Loucy (cell line): ENCODE measurements around the gene RNF215.
A peak's percentile ranks its signal among the peaks of the same experiment; 100 is the strongest.

Experiments
- H2AFZ ChIP-seq: fragments of 200-600 bp; sonication (generic); 2 replicates; pipeline ENCODE4 v1.6.0; 2016; ENCODE audit warnings: antibody characterized with exemption, mild to moderate bottlenecking, low read length, moderate library complexity
- H3F3A ChIP-seq: fragments of 200-600 bp; 2 replicates; pipeline ENCODE4 v1.6.0; 2016; ENCODE audit warnings: antibody characterized with exemption, low read depth, mild to moderate bottlenecking
- H3K27me3 ChIP-seq: fragments of 200-600 bp; sonication (generic); 2 replicates; pipeline ENCODE4 v1.6.1; 2014; ENCODE audit warnings: low read length, mild to moderate bottlenecking; ENCODE audit not compliant: insufficient read depth, poor library complexity, severe bottlenecking
- H3K36me3 ChIP-seq: fragments of 200-600 bp; sonication (generic); 2 replicates; pipeline ENCODE4 v1.6.1; 2016; ENCODE audit warnings: low read length; ENCODE audit not compliant: insufficient read depth
- H3K4me1 ChIP-seq: fragments of 200-600 bp; sonication (generic); 2 replicates; pipeline ENCODE4 v1.5.1; 2014; ENCODE audit warnings: low read length, mild to moderate bottlenecking; ENCODE audit not compliant: insufficient read depth, poor library complexity, severe bottlenecking
- H3K4me2 ChIP-seq: fragments of 200-600 bp; sonication (generic); 2 replicates; pipeline ENCODE4 v1.6.0; 2014; ENCODE audit warnings: antibody characterized with exemption, low read length, low read depth, mild to moderate bottlenecking; ENCODE audit not compliant: poor library complexity, severe bottlenecking
- H3K4me3 ChIP-seq: fragments of 200-600 bp; sonication (generic); 2 replicates; pipeline ENCODE4 v1.5.1; 2014; ENCODE audit warnings: low read length, mild to moderate bottlenecking, mixed read lengths; ENCODE audit not compliant: poor library complexity, severe bottlenecking
- H3K79me2 ChIP-seq: fragments of 200-600 bp; sonication (generic); 2 replicates; pipeline ENCODE4 v1.6.1; 2014; ENCODE audit warnings: low read length; ENCODE audit not compliant: insufficient read depth
- H3K9ac ChIP-seq: fragments of 200-600 bp; sonication (generic); 2 replicates; pipeline ENCODE4 v1.6.0; 2014; ENCODE audit warnings: mild to moderate bottlenecking, low read depth, low read length, moderate library complexity; ENCODE audit not compliant: poor library complexity, severe bottlenecking
- H3K9me2 ChIP-seq: fragments of 200-600 bp; sonication (generic); replicated peaks from 2 replicates; pipeline ENCODE4 v1.6.1; 2016; ENCODE audit warnings: low read depth, low read length, mixed read lengths
- H3K9me3 ChIP-seq: fragments of 200-600 bp; sonication (generic); 2 replicates; pipeline ENCODE4 v1.6.1; 2014; ENCODE audit warnings: mild to moderate bottlenecking, antibody characterized with exemption, low read length, low read depth; ENCODE audit not compliant: insufficient read depth
- H4K20me1 ChIP-seq: fragments of 200-600 bp; sonication (generic); 2 replicates; pipeline ENCODE4 v1.6.0; 2014; ENCODE audit warnings: antibody characterized with exemption, low read length, mild to moderate bottlenecking; ENCODE audit not compliant: insufficient read depth, poor library complexity, severe bottlenecking
- EZH2phosphoT487 ChIP-seq: fragments of 200-600 bp; IDR thresholded peaks from 2 replicates; pipeline ENCODE4 v1.6.1; 2018; ENCODE audit warnings: antibody characterized with exemption, mild to moderate bottlenecking, moderate library complexity, borderline replicate concordance
- TF ChIP-seq, protein P1 (sequence below): fragments of 200-600 bp; sonication (generic); conservative IDR thresholded peaks from 2 replicates; pipeline ENCODE4 v1.5.1; 2014; ENCODE audit warnings: mild to moderate bottlenecking, antibody characterized with exemption, low read length

RNF215 gene

DNA sequence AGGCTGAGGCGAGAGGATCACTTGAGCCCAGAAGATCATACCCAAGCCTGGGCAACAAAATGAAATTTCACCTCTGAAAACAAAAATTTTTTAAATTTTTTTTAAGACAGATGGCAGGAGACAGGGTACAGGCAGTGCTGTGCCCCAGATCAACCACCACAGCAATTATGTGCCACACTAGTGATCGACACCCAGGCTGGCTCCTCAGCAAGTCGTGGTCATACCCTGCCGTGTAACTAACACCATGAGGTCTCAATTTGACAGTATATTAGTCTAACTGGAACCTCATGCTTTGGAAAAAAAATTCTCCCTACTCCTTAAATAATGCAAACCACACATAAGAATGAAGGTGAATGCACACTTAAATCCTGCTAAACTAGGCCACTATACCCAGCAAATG lies 38.8 kb downstream of the RNF215 start:
- no peak for TF ChIP-seq EZH2phosphoT487
- TF ChIP-seq, protein P1, sequence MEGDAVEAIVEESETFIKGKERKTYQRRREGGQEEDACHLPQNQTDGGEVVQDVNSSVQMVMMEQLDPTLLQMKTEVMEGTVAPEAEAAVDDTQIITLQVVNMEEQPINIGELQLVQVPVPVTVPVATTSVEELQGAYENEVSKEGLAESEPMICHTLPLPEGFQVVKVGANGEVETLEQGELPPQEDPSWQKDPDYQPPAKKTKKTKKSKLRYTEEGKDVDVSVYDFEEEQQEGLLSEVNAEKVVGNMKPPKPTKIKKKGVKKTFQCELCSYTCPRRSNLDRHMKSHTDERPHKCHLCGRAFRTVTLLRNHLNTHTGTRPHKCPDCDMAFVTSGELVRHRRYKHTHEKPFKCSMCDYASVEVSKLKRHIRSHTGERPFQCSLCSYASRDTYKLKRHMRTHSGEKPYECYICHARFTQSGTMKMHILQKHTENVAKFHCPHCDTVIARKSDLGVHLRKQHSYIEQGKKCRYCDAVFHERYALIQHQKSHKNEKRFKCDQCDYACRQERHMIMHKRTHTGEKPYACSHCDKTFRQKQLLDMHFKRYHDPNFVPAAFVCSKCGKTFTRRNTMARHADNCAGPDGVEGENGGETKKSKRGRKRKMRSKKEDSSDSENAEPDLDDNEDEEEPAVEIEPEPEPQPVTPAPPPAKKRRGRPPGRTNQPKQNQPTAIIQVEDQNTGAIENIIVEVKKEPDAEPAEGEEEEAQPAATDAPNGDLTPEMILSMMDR, result no peak
- no peaks in the 10 kb centered on the region for H3F3A ChIP-seq
- peaks cover 11% of the 10 kb centered on the region for H3K4me1 ChIP-seq
- H3K4me2 ChIP-seq, result peak overlapping the region; percentile 45
- no peak overlapping the region for H2AFZ ChIP-seq
- peaks cover 37% of the 10 kb centered on the region for H4K20me1 ChIP-seq
- H3K4me3 ChIP-seq, result no peak overlapping the region
- H3K27me3 ChIP-seq, result no peaks in the 10 kb centered on the region
- peaks cover 89% of the 10 kb centered on the region for H3K36me3 ChIP-seq
- H3K79me2 ChIP-seq, result peaks cover 59% of the 10 kb centered on the region
- no peak overlapping the region for H3K9ac ChIP-seq
- H3K9me3 ChIP-seq, result no peaks in the 10 kb centered on the region
- H3K9me2 ChIP-seq, result no peaks in the 10 kb centered on the region

DNA sequence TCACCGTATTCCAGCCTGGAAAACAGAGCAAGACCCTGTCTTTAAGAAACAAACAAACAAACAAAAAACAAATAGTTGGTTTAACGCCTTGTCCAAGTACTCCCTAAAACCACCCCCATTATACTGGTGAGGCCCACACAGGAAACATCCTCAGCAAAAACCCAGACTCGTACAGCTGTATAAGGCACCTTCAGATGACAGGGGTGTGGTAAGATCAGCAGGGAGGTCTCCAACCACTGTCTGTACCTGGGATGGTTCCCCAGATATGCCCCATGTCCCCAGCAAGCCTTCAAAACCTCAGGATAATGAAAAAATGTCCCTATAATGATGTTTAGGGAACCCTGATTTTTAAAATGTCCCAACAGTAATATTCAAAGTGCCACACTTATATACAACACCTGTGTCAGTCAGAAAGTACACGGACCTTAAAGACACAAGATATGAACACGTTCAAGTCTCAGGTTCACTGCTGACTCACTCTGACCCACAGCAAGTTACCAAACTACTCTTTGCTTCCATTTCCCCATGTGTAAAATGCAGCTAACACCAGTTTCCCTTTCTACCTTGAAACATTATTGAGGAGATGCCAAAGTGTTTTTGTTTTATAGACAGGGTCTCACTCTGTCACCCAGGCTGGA lies 39.8 kb downstream of the RNF215 start:
- no peaks in the 10 kb centered on the region for H3K27me3 ChIP-seq
- H3K4me3 ChIP-seq, result no peak overlapping the region
- no peak overlapping the region for H3K4me2 ChIP-seq
- no peaks in the 10 kb centered on the region for H3F3A ChIP-seq
- H3K9me3 ChIP-seq, result no peaks in the 10 kb centered on the region
- H3K36me3 ChIP-seq, result peaks cover 93% of the 10 kb centered on the region
- peaks cover 51% of the 10 kb centered on the region for H3K79me2 ChIP-seq
- no peaks in the 10 kb centered on the region for H3K9me2 ChIP-seq
- no peak overlapping the region for H3K9ac ChIP-seq
- H3K4me1 ChIP-seq, result peaks cover 6% of the 10 kb centered on the region
- H4K20me1 ChIP-seq, result peaks cover 30% of the 10 kb centered on the region
- no peak overlapping the region for H2AFZ ChIP-seq
- TF ChIP-seq, protein P1, result no peak
- no peak for TF ChIP-seq EZH2phosphoT487

DNA sequence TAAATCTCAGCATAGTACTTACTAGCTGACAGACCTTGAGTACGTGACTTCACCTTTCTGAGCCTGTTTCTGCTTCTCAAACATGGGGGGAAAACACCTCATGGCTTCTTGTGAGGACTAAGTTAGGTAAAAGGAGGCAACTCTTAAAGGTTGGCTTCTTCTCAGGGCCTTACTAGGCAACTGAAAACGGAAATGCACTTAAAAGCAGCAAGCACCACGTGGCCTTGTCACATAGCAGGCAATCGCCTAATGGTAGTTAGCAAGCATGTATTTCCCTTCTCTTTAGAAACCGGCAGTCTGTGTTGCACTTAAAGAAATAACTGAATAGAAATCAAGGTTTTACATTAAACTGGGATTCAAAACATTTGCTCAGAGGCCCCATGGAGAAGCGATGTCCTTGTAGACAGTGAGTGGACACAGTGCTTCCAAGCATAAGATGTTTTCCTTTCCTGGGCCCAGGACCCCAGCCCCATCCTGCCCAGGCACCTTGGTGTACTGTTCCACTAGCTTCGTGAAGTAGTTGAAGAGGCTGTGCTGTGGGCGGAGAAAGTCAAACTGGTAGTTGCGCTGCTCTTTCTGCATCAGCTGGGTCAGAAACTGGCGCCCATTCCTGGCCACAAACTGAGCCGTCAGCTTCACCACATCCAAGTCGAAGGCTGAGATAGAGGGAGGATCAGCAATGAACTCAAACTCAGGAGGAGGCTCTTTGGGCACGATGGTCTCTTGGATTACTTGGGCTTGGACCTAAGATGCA lies 42.6 kb downstream of the RNF215 start:
- H3K79me2 ChIP-seq, result peaks cover 25% of the 10 kb centered on the region
- H3F3A ChIP-seq, result no peaks in the 10 kb centered on the region
- H4K20me1 ChIP-seq, result peaks cover 21% of the 10 kb centered on the region
- no peak overlapping the region for H2AFZ ChIP-seq
- H3K9ac ChIP-seq, result no peak overlapping the region
- H3K9me3 ChIP-seq, result no peaks in the 10 kb centered on the region
- no peaks in the 10 kb centered on the region for H3K27me3 ChIP-seq
- H3K4me2 ChIP-seq, result no peak overlapping the region
- no peaks in the 10 kb centered on the region for H3K9me2 ChIP-seq
- no peaks in the 10 kb centered on the region for H3K4me1 ChIP-seq
- TF ChIP-seq, protein P1, result no peak
- no peak for TF ChIP-seq EZH2phosphoT487
- H3K4me3 ChIP-seq, result no peak overlapping the region
- H3K36me3 ChIP-seq, result peaks cover 96% of the 10 kb centered on the region
